ENCODE data around the gene PTBP3. TPM values are rescaled to one million over a fixed set of nuclear protein-coding genes. Genes with fewer than 3 reads are reported as not detected.

The PTBP3 gene
- total RNA-seq, 1 donor from 2014 or later, result 19.3 TPM

GRCh38 chr9:112179816-112180215 is 153.6 kb downstream of the PTBP3 start:
- no peak overlapping the region for H3K4me3 ChIP-seq (ENCODE audit: low read length in 3 of 3)
- no peak overlapping the region for H3K27ac ChIP-seq (ENCODE audit: low read depth, low read length)
- peaks cover 0 to 5% (median 0%) of the 10 kb centered on the region in 3 donors for H3K4me1 ChIP-seq (ENCODE audit: control insufficient read depth in 3 of 3, insufficient read depth in 3 of 3, low read length in 3 of 3)
- H3K27me3 ChIP-seq (ENCODE audit: control insufficient read depth in 3 of 3, insufficient read depth in 3 of 3, low read length in 3 of 3), result peaks cover 0 to 5% (median 4%) of the 10 kb centered on the region in 3 donors
- H3K9me3 ChIP-seq (ENCODE audit: control insufficient read depth in 3 of 3, low read length in 3 of 3), result no peaks in the 10 kb centered on the region
- H3K9ac ChIP-seq (ENCODE audit: low read depth in 1 of 3, low read length in 3 of 3), result no peak overlapping the region
- no peaks in the 10 kb centered on the region for H3K36me3 ChIP-seq (ENCODE audit: control insufficient read depth in 3 of 3, insufficient read depth in 3 of 3, low read length in 3 of 3)

- H3K9ac ChIP-seq (ENCODE audit: low read depth in 1 of 3, low read length in 3 of 3), result no peak overlapping the region
- no peak overlapping the region for H3K4me3 ChIP-seq (ENCODE audit: low read length in 3 of 3)
- H3K9me3 ChIP-seq (ENCODE audit: control insufficient read depth in 3 of 3, low read length in 3 of 3), result no peaks in the 10 kb centered on the region
- H3K27ac ChIP-seq (ENCODE audit: low read depth, low read length), result no peak overlapping the region
- peaks cover 0 to 17% (median 4%) of the 10 kb centered on the region in 3 donors for H3K27me3 ChIP-seq (ENCODE audit: control insufficient read depth in 3 of 3, insufficient read depth in 3 of 3, low read length in 3 of 3)
- no peaks in the 10 kb centered on the region for H3K36me3 ChIP-seq (ENCODE audit: control insufficient read depth in 3 of 3, insufficient read depth in 3 of 3, low read length in 3 of 3)
- H3K4me1 ChIP-seq (ENCODE audit: control insufficient read depth in 3 of 3, insufficient read depth in 3 of 3, low read length in 3 of 3), result peaks cover 5 to 11% (median 5%) of the 10 kb centered on the region in 3 donors
Observed at GRCh38 chr9:112176524-112176923, 156.9 kb downstream of the PTBP3 start.

GRCh38 chr9:112175796-112176315 is 157.6 kb downstream of the PTBP3 start:
- H3K27ac ChIP-seq (ENCODE audit: low read depth, low read length), result no peak overlapping the region
- no peaks in the 10 kb centered on the region for H3K9me3 ChIP-seq (ENCODE audit: control insufficient read depth in 3 of 3, low read length in 3 of 3)
- H3K4me3 ChIP-seq (ENCODE audit: low read length in 3 of 3), result peak overlapping the region in 1 of 3 donors; percentile 59
- H3K4me1 ChIP-seq (ENCODE audit: control insufficient read depth in 3 of 3, insufficient read depth in 3 of 3, low read length in 3 of 3), result peaks cover 5 to 11% (median 5%) of the 10 kb centered on the region in 3 donors
- peaks cover 0 to 17% (median 4%) of the 10 kb centered on the region in 3 donors for H3K27me3 ChIP-seq (ENCODE audit: control insufficient read depth in 3 of 3, insufficient read depth in 3 of 3, low read length in 3 of 3)
- H3K36me3 ChIP-seq (ENCODE audit: control insufficient read depth in 3 of 3, insufficient read depth in 3 of 3, low read length in 3 of 3), result no peaks in the 10 kb centered on the region
- no peak overlapping the region for H3K9ac ChIP-seq (ENCODE audit: low read depth in 1 of 3, low read length in 3 of 3)

GRCh38 chr9:112174965-112175795 is 158.2 kb downstream of the PTBP3 start, which contains the start of gene SUSD1:
TSS of gene SUSD1 (minus strand) at chr9:112175297. CDS start at chr9:112175235, 62 bp downstream.
- no peaks in the 10 kb centered on the region for H3K9me3 ChIP-seq (ENCODE audit: control insufficient read depth in 3 of 3, low read length in 3 of 3)
- no peaks in the 10 kb centered on the region for H3K36me3 ChIP-seq (ENCODE audit: control insufficient read depth in 3 of 3, insufficient read depth in 3 of 3, low read length in 3 of 3)
- peaks cover 5 to 11% (median 5%) of the 10 kb centered on the region in 3 donors for H3K4me1 ChIP-seq (ENCODE audit: control insufficient read depth in 3 of 3, insufficient read depth in 3 of 3, low read length in 3 of 3)
- peaks cover 0 to 17% (median 4%) of the 10 kb centered on the region in 3 donors for H3K27me3 ChIP-seq (ENCODE audit: control insufficient read depth in 3 of 3, insufficient read depth in 3 of 3, low read length in 3 of 3)
- peak within 1 kb of the TSS in 2 of 3 donors; percentile 43 to 64 for H3K9ac ChIP-seq (ENCODE audit: low read depth in 1 of 3, low read length in 3 of 3)
- no peak within 1 kb of the TSS for H3K27ac ChIP-seq (ENCODE audit: low read depth, low read length)
- peak within 1 kb of the TSS; percentile 59 to 69 (median 63) for H3K4me3 ChIP-seq (ENCODE audit: low read length in 3 of 3)

GRCh38 chr9:112174222-112174964 is 159.0 kb downstream of the PTBP3 start:
- Histone ChIP-seq H3K36me3 (ENCODE audit: control insufficient read depth in 3 of 3, insufficient read depth in 3 of 3, low read length in 3 of 3) (no peaks in the 10 kb centered on the region), H3K4me1 (ENCODE audit: control insufficient read depth in 3 of 3, insufficient read depth in 3 of 3, low read length in 3 of 3) (peaks cover 5 to 11% (median 5%) of the 10 kb centered on the region in 3 donors), H3K9me3 (ENCODE audit: control insufficient read depth in 3 of 3, low read length in 3 of 3) (no peaks in the 10 kb centered on the region), H3K9ac (ENCODE audit: low read depth in 1 of 3, low read length in 3 of 3) (no peak overlapping the region), H3K27ac (ENCODE audit: low read depth, low read length) (no peak overlapping the region), H3K4me3 (ENCODE audit: low read length in 3 of 3) (peak overlapping the region; percentile 41 to 69 (median 59)), H3K27me3 (ENCODE audit: control insufficient read depth in 3 of 3, insufficient read depth in 3 of 3, low read length in 3 of 3) (peaks cover 0 to 17% (median 4%) of the 10 kb centered on the region in 3 donors)

- H3K9me3 ChIP-seq (ENCODE audit: control insufficient read depth in 3 of 3, low read length in 3 of 3), result no peaks in the 10 kb centered on the region
- peak overlapping the region in 2 of 3 donors; percentile 59 to 69 for H3K4me3 ChIP-seq (ENCODE audit: low read length in 3 of 3)
- H3K27ac ChIP-seq (ENCODE audit: low read depth, low read length), result no peak overlapping the region
- peaks cover 0 to 17% (median 4%) of the 10 kb centered on the region in 3 donors for H3K27me3 ChIP-seq (ENCODE audit: control insufficient read depth in 3 of 3, insufficient read depth in 3 of 3, low read length in 3 of 3)
- H3K36me3 ChIP-seq (ENCODE audit: control insufficient read depth in 3 of 3, insufficient read depth in 3 of 3, low read length in 3 of 3), result no peaks in the 10 kb centered on the region
- no peak overlapping the region for H3K9ac ChIP-seq (ENCODE audit: low read depth in 1 of 3, low read length in 3 of 3)
- peaks cover 5 to 11% (median 5%) of the 10 kb centered on the region in 3 donors for H3K4me1 ChIP-seq (ENCODE audit: control insufficient read depth in 3 of 3, insufficient read depth in 3 of 3, low read length in 3 of 3)
Observed at GRCh38 chr9:112173489-112174221, 159.8 kb downstream of the PTBP3 start.

GRCh38 chr9:112170968-112171367 is 162.5 kb downstream of the PTBP3 start:
- peaks cover 5 to 11% (median 8%) of the 10 kb centered on the region in 3 donors for H3K4me1 ChIP-seq (ENCODE audit: control insufficient read depth in 3 of 3, insufficient read depth in 3 of 3, low read length in 3 of 3)

DNA sequence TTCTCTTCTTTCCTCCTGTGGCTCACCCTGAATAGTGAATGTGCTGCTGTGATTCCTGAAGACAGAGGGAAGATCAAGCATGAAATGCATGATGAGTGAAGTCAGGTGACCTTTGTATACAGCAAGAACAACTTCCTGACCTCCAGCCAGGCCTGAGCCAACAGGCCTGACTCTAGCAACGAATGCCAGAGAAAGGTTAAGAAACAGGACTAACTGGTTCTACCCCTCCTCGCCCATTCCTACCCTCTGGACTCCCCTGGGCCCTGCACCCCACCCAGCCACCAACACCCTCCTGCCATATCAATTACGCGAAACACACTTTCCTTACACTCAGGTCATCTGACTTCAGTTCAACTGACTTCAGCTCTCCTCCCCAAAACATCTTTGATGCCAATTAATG is 163.2 kb downstream of the PTBP3 start:
- no peaks in the 10 kb centered on the region for H3K36me3 ChIP-seq (ENCODE audit: control insufficient read depth in 3 of 3, insufficient read depth in 3 of 3, low read length in 3 of 3)
- H3K9me3 ChIP-seq (ENCODE audit: control insufficient read depth in 3 of 3, low read length in 3 of 3), result no peaks in the 10 kb centered on the region
- H3K4me3 ChIP-seq (ENCODE audit: low read length in 3 of 3), result no peak overlapping the region
- H3K27me3 ChIP-seq (ENCODE audit: control insufficient read depth in 3 of 3, insufficient read depth in 3 of 3, low read length in 3 of 3), result peaks cover 0 to 13% (median 0%) of the 10 kb centered on the region in 3 donors
- no peak overlapping the region for H3K27ac ChIP-seq (ENCODE audit: low read depth, low read length)
- H3K9ac ChIP-seq (ENCODE audit: low read depth in 1 of 3, low read length in 3 of 3), result no peak overlapping the region
- H3K4me1 ChIP-seq (ENCODE audit: control insufficient read depth in 3 of 3, insufficient read depth in 3 of 3, low read length in 3 of 3), result peaks cover 5 to 11% (median 6%) of the 10 kb centered on the region in 3 donors

More at GRCh38 chr9:112170968-112171367, 162.5 kb downstream of the PTBP3 start:
- H3K27ac ChIP-seq (ENCODE audit: low read depth, low read length), result no peak overlapping the region
- peaks cover 0 to 17% (median 0%) of the 10 kb centered on the region in 3 donors for H3K27me3 ChIP-seq (ENCODE audit: control insufficient read depth in 3 of 3, insufficient read depth in 3 of 3, low read length in 3 of 3)
- no peak overlapping the region for H3K4me3 ChIP-seq (ENCODE audit: low read length in 3 of 3)
- H3K9me3 ChIP-seq (ENCODE audit: control insufficient read depth in 3 of 3, low read length in 3 of 3), result no peaks in the 10 kb centered on the region
- H3K9ac ChIP-seq (ENCODE audit: low read depth in 1 of 3, low read length in 3 of 3), result no peak overlapping the region
- no peaks in the 10 kb centered on the region for H3K36me3 ChIP-seq (ENCODE audit: control insufficient read depth in 3 of 3, insufficient read depth in 3 of 3, low read length in 3 of 3)

GRCh38 chr9:112169368-112169767 is 164.1 kb downstream of the PTBP3 start:
- H3K9me3 ChIP-seq (ENCODE audit: control insufficient read depth in 3 of 3, low read length in 3 of 3), result no peaks in the 10 kb centered on the region
- peaks cover 0 to 11% (median 0%) of the 10 kb centered on the region in 3 donors for H3K27me3 ChIP-seq (ENCODE audit: control insufficient read depth in 3 of 3, insufficient read depth in 3 of 3, low read length in 3 of 3)
- no peaks in the 10 kb centered on the region for H3K36me3 ChIP-seq (ENCODE audit: control insufficient read depth in 3 of 3, insufficient read depth in 3 of 3, low read length in 3 of 3)

More at GRCh38 chr9:112169368-112169767, 164.1 kb downstream of the PTBP3 start:
- H3K4me1 ChIP-seq (ENCODE audit: control insufficient read depth in 3 of 3, insufficient read depth in 3 of 3, low read length in 3 of 3), result peaks cover 4 to 10% (median 5%) of the 10 kb centered on the region in 3 donors
- no peak overlapping the region for H3K9ac ChIP-seq (ENCODE audit: low read depth in 1 of 3, low read length in 3 of 3)
- H3K4me3 ChIP-seq (ENCODE audit: low read length in 3 of 3), result no peak overlapping the region
- H3K27ac ChIP-seq (ENCODE audit: low read depth, low read length), result no peak overlapping the region
